AG09309 (cell line): ENCODE results near the gene DPP6.

ENCODE experiments used
- DNase-seq: peaks from one replicate; pipeline ENCODE4 v3.0.0-alpha.2; 2010; ENCODE audit warnings: low read depth
- H3K4me3 ChIP-seq: 2 replicates; pipeline ENCODE4 v1.5.1; 2011; ENCODE audit warnings: mild to moderate bottlenecking, low read depth, low read length, moderate library complexity; ENCODE audit not compliant: control insufficient read depth
- TF ChIP-seq, protein P1 (sequence below): IDR thresholded peaks from 2 replicates; pipeline ENCODE4 v1.5.1; 2011; ENCODE audit warnings: mild to moderate bottlenecking, low read depth, low read length, inconsistent platforms; ENCODE audit not compliant: insufficient read depth, control insufficient read depth; ENCODE audit errors: missing control alignments

The DPP6 gene

DNA sequence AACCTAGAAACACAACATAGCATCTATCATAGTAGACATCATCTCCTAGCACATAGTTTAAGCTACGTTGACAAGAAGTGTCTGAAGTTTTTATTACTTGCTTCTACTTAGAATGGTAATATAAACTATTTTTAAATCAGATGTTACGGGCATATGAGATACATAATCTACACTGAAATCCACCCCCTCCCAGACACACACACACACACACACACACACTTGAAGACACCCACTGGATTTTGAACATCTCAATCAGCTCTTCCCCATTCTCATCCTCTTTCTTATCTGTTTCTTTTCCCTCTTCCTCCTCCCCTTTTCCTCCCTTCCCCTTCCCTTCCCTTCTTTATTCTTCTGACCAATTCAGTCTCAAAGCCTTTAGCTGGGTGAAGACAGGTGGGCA lies 774.8 kb downstream of the DPP6 start:
- TF ChIP-seq, protein P1, sequence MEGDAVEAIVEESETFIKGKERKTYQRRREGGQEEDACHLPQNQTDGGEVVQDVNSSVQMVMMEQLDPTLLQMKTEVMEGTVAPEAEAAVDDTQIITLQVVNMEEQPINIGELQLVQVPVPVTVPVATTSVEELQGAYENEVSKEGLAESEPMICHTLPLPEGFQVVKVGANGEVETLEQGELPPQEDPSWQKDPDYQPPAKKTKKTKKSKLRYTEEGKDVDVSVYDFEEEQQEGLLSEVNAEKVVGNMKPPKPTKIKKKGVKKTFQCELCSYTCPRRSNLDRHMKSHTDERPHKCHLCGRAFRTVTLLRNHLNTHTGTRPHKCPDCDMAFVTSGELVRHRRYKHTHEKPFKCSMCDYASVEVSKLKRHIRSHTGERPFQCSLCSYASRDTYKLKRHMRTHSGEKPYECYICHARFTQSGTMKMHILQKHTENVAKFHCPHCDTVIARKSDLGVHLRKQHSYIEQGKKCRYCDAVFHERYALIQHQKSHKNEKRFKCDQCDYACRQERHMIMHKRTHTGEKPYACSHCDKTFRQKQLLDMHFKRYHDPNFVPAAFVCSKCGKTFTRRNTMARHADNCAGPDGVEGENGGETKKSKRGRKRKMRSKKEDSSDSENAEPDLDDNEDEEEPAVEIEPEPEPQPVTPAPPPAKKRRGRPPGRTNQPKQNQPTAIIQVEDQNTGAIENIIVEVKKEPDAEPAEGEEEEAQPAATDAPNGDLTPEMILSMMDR = no peak

DNA sequence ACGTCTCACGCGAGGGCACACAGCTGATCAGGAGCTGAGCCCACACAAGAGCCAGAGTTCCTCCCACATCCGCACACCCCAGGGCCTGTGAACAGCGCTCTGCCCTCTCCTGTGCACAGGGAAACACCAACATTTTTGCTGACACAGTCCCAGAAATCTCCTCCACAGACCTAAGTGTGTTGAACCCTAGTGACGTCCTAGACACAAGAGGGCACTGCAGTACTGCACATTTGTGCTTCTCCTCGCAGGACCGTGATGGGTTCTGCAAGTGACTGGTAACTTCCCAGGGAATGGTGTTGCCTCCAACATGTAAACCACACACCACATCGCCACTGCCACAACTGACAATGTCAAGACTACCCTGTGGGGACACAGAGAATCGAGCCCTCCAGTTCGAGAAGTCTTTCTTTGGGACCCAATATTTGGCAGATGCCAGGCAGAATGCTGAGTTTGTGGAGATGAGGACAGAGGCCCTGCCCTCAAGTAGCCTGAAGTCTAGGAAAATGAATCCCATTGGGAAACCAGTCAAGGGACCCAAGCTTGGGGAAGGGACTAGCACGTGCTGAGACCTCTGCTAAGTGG lies 780.5 kb downstream of the DPP6 start:
- H3K4me3 ChIP-seq = no peak overlapping the region
- DNase-seq = no peak
- TF ChIP-seq, protein P1 = no peak

More for the DNA sequence above, 774.8 kb downstream of the DPP6 start:
- no peak for DNase-seq
- no peak overlapping the region for H3K4me3 ChIP-seq

DNA sequence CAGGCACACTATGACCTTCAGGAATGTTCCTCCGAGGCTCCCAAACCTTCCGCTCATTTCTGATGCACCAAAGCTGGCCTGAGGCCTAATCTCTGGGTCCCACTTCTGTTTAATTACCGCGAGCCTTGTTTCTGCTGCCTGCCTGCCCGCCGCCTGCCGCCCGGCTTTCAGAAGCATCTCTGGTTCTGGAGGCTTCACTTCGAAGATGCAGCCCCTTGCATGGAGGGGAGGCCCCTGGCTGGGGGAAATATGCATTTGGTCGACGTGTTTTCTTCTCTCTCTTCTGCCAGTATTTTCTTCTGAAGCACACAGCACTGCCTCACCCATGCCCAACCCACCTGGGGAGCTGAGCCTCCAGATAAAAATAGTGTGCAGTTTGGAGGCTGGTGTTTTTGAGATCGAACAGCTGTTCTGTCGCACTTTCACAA lies 783.8 kb downstream of the DPP6 start:
- H3K4me3 ChIP-seq = no peak overlapping the region
- no peak for DNase-seq
- TF ChIP-seq, protein P1 = no peak

DNA sequence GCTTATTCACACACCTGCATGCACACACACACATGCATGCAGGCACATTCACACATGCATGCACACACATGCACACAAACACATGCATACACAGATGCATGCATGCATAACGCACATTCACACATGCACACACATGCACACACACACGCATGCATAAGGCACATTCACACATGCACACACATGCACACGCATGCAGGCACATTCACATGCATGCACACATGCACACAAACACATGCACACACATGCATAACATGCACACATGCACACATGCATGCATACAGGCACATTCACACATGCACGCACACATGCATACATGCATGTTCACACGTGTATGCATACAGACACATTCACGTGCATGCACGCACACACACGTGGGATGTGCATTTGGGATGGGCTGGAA lies 784.9 kb downstream of the DPP6 start:
- DNase-seq = no peak
- no peak overlapping the region for H3K4me3 ChIP-seq
- TF ChIP-seq, protein P1 = no peak

DNA sequence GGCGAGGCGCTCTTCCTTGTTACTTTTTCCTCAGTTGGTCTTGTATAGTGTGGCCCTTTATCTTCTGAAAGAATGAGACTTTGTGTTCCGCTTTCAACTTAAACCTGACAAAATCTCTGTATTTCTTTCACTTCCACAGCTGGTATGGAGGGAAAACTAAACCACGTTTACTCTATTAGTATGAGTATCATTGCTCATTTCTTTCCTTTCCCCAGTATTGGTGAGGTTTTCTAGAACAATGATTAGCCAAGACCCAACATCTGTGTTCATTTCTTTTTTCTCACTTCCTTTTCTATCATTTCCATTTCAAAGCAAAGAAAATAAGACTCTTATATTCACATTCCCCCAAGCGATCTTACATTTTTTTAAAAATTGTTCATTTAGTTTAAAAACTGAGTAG lies 785.4 kb downstream of the DPP6 start:
- TF ChIP-seq, protein P1 = no peak
- no peak for DNase-seq
- H3K4me3 ChIP-seq = no peak overlapping the region

DNA sequence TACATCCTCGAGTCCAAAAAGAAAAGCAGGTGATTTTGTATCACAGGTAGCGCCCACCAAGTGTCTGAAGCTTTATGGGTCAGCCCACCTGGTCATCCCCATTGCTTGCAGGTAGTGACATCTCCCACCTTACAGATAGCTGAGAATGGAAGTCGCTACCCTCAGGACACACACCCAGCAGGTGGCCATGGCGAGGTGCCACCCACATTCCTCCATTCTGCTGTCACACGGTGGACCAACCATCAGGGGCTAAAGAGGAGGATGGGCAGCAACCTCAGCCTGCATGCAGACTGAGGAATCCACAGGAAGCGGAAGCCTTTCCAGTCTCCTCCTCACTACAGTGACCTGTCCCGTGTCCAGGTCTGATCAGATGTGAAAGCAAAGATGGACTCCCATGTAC lies 787.9 kb downstream of the DPP6 start:
- TF ChIP-seq, protein P1 = no peak
- no peak for DNase-seq
- H3K4me3 ChIP-seq = no peak overlapping the region
